ENCODE results near the gene PRAMEF17. TPM values are rescaled to one million over a fixed set of nuclear protein-coding genes. Genes with fewer than 3 reads are reported as not detected.

Gene PRAMEF17, protein sequence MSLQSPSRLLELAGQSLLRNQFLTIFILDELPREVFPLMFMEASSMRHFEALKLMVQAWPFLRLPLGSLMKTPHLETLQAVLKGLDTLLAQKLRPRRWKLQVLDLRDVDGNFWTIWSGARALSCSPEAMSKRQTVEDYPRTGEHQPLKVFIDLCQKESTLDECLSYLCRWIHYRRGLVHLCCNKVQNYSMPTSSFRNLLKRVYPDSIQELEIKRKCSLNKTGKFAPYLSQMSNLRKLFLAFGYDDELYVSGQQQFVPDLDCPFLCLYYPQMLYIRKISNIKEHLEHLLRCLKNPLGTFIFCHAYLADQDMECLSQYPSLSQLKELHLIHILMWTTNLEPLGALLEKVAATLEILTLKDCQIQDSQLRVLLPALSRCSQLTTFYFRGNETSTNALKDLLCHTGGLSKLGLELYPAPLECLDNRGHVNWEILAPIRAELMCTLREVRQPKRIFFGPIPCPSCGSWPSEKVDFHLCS
- total RNA-seq, result not detected in 2 replicates

DNA sequence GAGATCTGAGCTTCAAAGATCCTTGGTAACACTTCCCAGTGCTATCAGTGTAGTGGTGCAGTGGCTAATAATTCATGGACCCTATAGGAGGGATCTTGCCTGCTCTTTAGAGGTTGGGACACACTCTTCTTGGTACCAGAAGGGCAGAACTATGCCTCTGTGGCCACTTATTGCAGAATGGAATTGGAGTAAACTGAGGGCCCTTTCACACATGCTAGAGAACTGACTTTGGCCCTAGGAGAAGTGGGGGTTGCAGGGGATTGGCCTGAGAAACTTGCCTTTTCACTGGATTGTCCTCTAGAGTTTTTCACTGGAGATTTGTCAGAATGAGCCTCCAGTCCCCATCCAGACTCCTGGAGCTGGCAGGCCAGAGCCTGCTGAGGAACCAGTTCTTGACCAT lies at the start of gene PRAMEF17:
Gene PRAMEF17 (plus strand): TSS at position 301 of the 400 bp plus-strand sequence. CDS start 26 bp downstream, at position 327.

DNA sequence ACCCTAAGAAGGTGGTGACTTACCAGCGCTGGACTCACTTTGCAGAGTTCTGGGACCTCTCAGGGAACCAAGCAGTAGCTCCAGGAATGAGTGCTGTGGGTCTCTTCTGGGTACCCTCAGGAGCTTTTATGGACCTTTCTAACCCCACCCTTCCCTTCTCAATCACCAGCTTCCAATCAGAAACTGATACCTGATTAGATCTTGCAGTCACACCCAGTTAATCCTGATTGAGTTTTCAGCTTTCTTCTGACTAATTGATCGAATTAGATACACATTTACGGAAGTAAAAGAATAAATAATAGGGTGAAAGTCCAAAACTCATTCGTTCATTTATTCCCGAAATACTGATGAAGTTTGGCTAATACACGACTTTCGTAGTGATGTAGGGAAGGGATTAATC lies 42.4 kb upstream of the PRAMEF17 start, which contains the start of gene PRAMEF14:
Gene PRAMEF14 (minus strand): TSS at position 101 of the 400 bp plus-strand sequence. CDS start 1,820 bp downstream, outside the sequence.

DNA sequence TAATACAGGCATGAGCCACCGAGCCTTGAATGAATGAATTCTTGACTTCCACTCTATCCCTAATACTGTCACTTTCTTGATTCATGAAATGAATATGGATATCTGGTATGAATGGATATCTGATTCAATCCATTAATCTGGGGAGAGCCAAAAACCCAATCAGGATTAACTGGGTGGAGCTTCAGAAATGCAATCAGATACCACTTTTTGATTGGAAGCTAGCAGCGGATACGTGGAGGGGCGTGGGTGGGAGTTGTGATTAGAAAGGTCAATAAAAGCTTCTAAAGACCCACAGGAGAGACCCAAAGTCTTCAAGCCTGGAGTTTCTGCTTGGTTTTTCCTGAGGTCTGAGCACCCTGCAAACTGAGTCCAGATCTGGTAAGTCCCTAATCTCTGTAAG lies 20.7 kb downstream of the PRAMEF17 start, which contains the start of gene PRAMEF20:
Gene PRAMEF20 (plus strand): TSS at position 301 of the 400 bp plus-strand sequence. CDS start 5,905 bp downstream, outside the sequence.

Other genes starting within 250 kb of the PRAMEF17 start
- gene PRAMEF26, start 233.6 kb upstream of the PRAMEF17 start, total RNA-seq, result not detected in 2 replicates
- gene HNRNPCL4, start 224.0 kb upstream of the PRAMEF17 start, total RNA-seq, result not detected in 2 replicates
- not detected in 2 replicates for gene PRAMEF9, start 217.8 kb upstream of the PRAMEF17 start, total RNA-seq
- not detected in 2 replicates for gene PRAMEF13, start 188.2 kb upstream of the PRAMEF17 start, total RNA-seq
- gene PRAMEF18, start 163.5 kb upstream of the PRAMEF17 start, total RNA-seq, result not detected in 2 replicates
- not detected in 2 replicates for gene PRAMEF5, start 135.4 kb upstream of the PRAMEF17 start, total RNA-seq
- not detected in 2 replicates for gene PRAMEF8, start 104.5 kb upstream of the PRAMEF17 start, total RNA-seq
- not detected in 2 replicates for gene PRAMEF33, start 86.1 kb upstream of the PRAMEF17 start, total RNA-seq
- not detected in 2 replicates for gene PRAMEF15, start 74.1 kb upstream of the PRAMEF17 start, total RNA-seq
- gene PRAMEF14, start 42.5 kb upstream of the PRAMEF17 start, total RNA-seq, result not detected in 2 replicates
- gene PRAMEF19, start 17.7 kb upstream of the PRAMEF17 start, total RNA-seq, result not detected in 2 replicates
- not detected in 2 replicates for gene PRAMEF20, start 20.8 kb downstream of the PRAMEF17 start, total RNA-seq
- 0.28 and 0.77 TPM in 2 replicates for gene LRRC38, start 124.4 kb downstream of the PRAMEF17 start, total RNA-seq
- 0.77 and 1.1 TPM in 2 replicates for gene PDPN, start 194.2 kb downstream of the PRAMEF17 start, total RNA-seq